Activated T-helper 1 cell treated with Interleukin-2 at 50 U/mL for 16 hours (primary cell): ENCODE data around the gene NLRP6.
A peak's percentile ranks its signal among the peaks of the same experiment; 100 is the strongest.

Experiments
- DNase-seq: peaks from one replicate; pipeline ENCODE4 v3.0.0-alpha.2; 2020; ENCODE audit warnings: low read depth

Gene NLRP6

GRCh38 chr11:282171-282570, 4.0 kb downstream of the NLRP6 start:
- no peak for DNase-seq

GRCh38 chr11:282630-283360, 4.6 kb downstream of the NLRP6 start:
- no peak for DNase-seq

- DNase-seq = no peak
These were observed 5.3 kb downstream of the NLRP6 start for GRCh38 chr11:283405-284104.

- no peak for DNase-seq
These were observed 6.2 kb downstream of the NLRP6 start for GRCh38 chr11:284105-285020.

DNA sequence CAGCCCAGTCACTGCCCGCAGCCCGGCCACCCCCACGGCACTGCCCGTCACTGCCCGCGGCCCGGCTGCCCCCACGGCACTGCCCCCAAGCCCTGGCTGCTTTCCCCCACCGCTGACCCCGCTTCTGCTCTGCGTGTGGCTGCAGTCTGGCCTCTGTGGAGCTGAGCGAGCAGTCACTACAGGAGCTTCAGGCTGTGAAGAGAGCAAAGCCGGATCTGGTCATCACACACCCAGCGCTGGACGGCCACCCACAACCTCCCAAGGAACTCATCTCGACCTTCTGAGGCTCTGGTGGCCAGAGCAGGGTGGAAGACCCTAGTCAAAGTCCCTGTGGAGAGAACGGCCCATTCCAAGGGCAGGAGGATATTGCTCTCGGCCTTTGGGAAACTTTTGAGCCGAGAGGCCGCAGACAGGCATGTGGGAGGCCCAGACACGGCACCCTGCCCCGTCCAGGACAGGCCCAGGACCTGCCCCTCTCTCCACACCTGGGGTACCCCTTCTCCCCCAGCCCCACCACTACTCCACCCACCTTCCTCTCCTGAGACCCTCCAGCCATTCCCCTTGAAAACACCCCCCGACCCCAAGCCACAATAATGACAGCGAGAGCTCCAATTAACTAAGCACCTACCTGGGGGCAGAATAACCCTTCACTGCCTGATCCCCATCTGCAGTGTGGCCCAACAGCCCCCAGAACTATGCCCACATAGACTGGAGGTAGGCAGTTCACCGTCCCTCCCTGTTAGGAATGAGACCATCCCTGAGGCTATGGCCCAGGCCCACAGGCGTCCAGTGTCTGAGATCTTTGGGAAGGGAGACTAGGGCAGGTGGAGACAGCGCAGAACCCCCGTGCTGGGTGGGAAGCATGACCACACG, 7.0 kb downstream of the NLRP6 start:
- DNase-seq = no peak

- no peak for DNase-seq
These were observed 7.7 kb downstream of the NLRP6 start for GRCh38 chr11:285894-286220.

DNA sequence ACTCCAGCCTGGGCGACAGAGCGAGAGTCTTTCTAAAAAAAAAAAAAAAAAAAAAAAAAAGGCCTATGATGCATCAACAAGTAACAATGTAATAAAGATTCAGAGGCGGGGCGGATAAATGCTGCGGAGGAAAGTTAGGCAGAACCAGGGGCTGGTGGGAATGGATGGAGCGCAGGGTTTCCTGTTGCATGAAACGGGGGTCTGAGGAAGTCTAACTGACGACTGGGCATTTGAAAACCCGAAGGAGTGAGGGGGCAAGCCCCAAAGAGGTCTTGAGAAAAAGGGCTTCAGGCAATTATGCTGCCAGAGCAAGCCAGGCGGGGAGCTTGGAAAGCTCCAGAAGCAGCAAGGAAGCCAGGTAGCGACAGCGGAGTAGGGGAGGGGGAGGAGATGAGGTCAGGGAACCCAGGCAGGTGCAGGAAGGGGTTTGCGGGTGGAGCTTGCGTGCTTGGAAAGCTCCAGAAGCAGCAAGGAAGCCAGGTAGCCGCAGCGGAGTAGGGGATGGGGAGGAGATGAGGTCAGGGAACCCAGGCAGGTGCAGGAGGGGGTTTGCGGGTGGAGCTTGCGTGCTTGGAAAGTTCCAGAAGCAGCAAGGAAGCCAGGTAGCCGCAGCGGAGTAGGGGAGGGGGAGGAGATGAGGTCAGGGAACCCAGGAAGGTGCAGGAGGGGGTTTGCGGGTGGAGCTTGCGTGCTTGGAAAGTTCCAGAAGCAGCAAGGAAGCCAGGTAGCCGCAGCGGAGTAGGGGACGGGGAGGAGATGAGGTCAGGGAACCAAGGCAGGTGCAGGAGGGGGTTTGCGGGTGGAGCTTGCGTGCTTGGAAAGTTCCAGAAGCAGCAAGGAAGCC, 9.0 kb downstream of the NLRP6 start:
- DNase-seq = peak; percentile 59

DNA sequence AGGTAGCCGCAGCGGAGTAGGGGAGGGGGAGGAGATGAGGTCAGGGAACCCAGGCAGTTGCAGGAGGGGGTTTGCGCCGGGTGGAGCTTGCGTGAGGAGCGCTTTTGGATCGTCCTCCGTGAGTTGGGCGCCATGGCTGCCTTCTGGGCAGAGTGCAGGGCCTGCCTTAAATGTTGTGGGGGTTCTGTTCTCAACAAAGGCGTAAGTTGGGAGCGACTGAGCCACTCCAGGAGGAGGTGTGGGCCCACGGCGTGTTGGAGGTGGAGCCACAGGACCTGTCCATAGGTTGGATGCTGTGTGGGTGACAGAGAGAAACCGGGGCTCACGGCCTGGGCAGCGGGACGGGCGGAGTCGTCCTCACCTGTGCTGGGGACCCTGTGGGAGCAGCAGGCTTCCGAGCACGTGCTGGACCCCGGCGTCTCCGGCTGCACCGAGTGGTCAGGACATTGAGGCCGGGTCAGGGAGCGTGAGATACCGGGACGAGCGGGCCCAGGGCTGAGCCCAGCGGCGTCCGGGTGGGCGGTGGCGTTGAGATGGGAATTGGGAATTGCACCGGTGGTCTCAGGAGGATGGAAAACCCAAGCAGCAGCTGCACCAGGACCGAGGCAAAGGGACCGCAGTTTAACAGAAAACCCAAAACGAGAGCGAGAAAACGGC, 9.7 kb downstream of the NLRP6 start:
- DNase-seq = no peak

DNA sequence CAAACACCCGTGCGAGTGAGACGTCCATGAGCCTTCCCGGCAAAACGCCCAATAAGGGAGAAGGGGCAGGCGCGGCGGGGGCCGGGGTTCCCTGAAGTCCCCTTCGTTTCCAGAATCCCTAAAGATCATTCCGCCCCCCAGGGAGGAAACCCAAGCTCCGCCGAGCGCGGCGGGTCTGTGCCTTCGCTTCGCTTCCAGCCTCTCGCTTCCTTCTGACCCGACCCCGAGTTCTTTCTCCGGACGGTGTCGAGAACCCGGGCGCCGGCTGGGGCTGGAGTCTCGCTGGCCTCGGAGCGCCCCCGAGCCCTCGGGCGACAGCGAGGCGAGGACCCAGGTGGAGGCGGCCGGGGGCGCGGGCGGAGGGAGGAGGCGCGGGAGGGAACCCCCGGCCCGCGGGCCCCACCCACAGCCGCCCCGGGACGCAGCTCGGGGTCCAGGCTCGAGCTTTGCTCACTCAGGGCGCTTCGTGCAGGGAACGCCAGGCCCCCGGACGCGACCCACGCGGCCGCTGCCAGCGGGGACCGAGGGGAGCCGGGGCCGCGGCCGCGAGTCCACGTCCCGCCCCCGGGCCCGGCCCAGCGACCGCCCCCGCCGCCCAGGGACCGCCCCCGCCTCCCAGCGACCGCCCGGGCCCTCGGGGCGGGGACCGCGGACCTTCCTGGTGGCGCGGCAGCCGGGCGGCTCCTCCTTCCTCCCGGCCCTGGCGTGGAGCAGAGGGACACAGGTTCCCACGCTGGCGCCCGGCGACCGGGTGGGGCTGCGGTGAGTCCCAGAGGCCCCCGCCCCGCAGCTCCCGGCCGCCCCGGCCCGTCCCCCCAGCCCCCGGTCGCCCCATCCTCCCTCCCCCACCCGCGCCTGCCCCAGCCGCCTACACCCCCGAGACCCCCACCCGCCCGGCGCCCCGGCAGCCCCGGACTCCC, 10.5 kb downstream of the NLRP6 start, which contains the start of gene PGGHG:
Gene PGGHG (plus strand): TSS at position 649 of the 920 bp plus-strand sequence. CDS start 691 bp downstream, outside the sequence.
- no peak for DNase-seq

DNA sequence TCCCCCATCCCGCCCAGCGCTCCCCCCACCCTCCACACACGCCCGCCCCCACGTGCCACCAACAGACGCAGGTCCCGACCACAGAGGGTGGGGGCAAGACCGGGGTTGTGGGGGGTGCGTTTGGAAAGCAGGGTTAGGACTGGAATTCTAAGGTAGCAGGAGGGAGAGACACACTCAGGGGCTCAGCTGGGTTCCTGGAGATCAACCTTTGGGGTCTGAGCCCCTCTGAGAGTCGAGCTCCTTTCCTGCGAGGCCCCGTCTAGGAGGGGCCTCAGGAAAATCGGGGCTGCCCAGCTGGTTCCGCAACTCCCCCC, 11.1 kb downstream of the NLRP6 start:
- DNase-seq = no peak

DNA sequence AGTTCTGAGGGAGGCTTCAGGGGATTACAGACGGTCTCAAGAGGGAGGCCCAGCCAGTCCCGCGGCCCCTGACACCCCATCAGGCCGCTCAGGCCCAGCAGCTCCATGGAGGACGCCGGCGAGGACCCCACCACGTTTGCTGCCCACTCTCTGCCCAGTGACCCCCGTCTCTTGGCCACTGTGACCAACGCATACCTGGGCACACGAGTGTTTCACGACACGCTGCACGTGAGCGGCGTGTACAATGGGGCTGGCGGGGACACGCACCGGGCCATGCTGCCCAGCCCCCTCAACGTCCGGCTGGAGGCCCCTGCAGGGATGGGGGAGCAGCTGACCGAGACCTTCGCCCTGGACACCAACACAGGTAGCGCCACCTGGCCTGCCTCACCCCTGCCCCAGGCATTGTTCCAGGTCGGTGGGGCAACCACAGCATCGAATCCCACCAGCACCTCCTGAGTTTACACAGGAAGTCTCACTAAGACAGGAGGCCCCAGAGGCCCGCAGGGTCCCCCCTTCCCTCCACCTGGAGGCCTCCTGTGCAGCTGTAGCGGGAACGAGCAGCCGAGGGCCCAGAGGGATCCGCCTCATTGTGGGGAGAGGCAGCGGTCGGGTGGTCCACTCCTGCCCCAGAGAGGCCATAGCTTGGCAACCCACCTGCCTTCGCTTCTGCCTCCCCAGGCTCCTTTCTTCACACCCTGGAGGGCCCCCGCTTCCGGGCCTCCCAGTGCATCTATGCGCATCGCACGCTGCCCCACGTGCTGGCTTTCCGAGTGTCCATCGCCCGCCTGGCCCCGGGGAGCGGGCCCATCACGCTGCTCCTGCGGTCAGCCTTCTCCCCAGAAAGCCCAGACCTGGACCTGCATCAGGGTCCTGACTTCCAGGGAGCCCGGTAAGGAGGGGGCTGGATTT, 11.8 kb downstream of the NLRP6 start:
- no peak for DNase-seq

DNA sequence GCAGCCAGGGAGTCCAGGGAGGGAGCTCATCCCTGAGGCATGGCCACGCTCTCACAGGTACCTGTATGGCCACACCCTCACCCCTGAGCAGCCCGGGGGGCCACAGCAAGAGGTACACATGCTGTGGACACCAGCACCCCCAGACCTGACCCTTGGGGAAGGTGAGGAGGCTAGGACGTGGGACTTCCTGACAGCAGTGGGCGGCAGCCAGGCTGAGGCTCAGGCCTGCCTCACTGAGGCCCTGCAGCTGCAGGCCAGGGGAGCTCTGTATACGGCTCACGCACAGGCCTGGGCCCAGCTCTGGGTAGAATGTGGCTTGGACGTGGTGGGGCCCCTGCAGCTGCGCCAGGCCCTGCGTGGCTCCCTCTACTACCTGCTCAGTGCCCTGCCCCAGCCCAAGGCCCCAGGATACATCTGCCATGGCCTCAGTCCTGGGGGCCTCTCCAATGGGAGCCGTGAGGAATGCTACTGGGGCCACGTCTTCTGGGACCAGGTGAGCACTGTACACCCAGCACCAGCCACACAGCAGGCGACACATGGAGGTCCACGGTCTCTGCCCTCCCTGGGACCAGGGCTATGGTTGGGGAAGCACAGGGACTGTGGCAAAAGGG, 12.5 kb downstream of the NLRP6 start:
- DNase-seq = no peak

- DNase-seq = no peak
These were observed 13.3 kb downstream of the NLRP6 start for GRCh38 chr11:291281-292210.

DNA sequence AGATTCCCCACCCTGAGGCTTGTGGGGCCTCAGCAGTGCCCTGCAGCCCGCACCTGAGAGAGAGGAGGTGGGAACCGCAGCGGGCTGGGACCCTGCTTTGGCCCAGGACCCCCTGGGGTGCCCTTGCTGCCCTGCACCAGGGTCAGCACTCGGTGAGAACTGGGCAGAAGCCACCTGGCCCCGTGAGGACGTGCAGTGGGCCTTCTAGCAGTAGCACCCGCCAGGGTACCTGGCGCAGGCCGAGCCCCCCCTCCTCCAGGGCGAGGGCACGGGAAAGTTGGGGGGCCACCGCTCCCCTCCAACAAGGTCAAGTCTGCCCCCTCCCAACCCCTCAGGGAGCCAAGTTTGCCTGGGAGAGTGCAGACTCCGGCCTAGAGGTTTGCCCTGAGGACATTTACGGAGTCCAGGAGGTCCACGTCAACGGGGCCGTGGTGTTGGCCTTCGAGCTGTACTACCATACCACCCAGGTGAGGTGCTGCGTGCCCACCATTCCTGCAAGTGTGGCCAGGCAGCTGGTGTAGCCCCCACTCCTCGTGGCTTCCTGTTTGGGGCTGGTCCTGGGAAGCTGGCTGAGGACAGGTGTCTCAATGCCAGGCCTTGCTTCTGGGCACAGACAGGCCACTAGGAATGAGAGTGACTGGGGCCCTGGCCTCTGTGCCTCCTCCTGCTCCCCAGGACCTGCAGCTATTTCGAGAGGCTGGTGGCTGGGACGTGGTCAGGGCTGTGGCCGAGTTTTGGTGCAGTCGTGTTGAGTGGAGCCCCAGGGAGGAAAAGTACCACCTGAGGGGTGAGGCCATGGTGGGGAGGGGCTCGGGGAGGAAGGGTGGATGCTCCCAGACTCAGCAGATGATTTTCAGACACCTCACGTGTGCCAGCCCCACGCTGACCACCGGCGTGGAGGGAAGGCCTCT, 14.3 kb downstream of the NLRP6 start:
- no peak for DNase-seq

GRCh38 chr11:293271-293851, 15.2 kb downstream of the NLRP6 start:
- no peak for DNase-seq
